Mammary epithelial cell (primary cell): ENCODE data around the gene CD109.

ENCODE experiments used
- EZH2 ChIP-seq: IDR thresholded peaks from 2 replicates; pipeline ENCODE4 v1.6.1; 2012; ENCODE audit warnings: low read length, inconsistent platforms, borderline replicate concordance
- TF ChIP-seq, protein P1 (sequence below), 2 donors: IDR thresholded peaks in 1 of 2; conservative IDR thresholded peaks in 1 of 2; 2 replicates each; pipeline ENCODE4 v1.5.1; 2011 to 2012; ENCODE audit warnings: inconsistent platforms in 2 of 2, low read length in 2 of 2, mild to moderate bottlenecking in 2 of 2, control low read depth in 1 of 2, low read depth in 1 of 2; ENCODE audit not compliant: insufficient read depth in 1 of 2; ENCODE audit errors: extremely low read depth in 1 of 2

DNA sequence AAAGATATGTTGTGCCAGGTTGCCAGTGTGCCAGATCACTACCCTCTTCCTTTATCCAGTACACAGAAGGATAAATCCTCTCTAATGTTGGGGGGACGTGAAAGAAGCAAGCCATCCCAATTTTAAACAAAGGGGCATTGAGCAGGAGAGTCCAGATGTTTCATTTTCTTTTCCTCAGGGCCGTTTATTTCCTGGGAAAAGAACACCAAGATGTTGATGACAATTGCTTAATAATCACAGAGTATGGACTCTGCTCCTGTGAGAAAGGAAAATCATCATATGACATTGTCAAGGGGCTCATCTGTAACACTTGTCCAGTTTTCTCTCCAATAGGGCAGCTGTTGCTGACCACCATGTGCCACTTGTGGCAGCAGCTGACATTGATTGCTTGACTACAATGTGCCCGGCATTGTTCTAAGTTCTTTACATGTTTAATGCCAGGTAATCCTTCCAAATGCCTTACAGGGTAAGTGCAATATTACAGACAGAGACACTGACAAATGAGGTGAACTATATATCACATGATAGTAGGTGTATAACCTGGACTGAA is 161.4 kb downstream of the CD109 start:
- no peak for TF ChIP-seq EZH2
- TF ChIP-seq, protein P1, sequence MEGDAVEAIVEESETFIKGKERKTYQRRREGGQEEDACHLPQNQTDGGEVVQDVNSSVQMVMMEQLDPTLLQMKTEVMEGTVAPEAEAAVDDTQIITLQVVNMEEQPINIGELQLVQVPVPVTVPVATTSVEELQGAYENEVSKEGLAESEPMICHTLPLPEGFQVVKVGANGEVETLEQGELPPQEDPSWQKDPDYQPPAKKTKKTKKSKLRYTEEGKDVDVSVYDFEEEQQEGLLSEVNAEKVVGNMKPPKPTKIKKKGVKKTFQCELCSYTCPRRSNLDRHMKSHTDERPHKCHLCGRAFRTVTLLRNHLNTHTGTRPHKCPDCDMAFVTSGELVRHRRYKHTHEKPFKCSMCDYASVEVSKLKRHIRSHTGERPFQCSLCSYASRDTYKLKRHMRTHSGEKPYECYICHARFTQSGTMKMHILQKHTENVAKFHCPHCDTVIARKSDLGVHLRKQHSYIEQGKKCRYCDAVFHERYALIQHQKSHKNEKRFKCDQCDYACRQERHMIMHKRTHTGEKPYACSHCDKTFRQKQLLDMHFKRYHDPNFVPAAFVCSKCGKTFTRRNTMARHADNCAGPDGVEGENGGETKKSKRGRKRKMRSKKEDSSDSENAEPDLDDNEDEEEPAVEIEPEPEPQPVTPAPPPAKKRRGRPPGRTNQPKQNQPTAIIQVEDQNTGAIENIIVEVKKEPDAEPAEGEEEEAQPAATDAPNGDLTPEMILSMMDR (conservative IDR thresholded peaks at IDR 0.05 in 1 of 2, IDR thresholded peaks at IDR 0.05 in 1 of 2; ENCODE audit: extremely low read depth in 1 of 2, insufficient read depth in 1 of 2, low read depth in 1 of 2, low read length in 2 of 2) = no peak
